Gastrocnemius medialis (tissue), 4 donors: ENCODE data around the gene LARP4B. TPM values are rescaled to one million over a fixed set of nuclear protein-coding genes. Genes with fewer than 3 reads are reported as not detected.

ENCODE experiments used
- ATAC-seq, 2 donors: fragments of 150-250 bp; one replicate each; pipeline ENCODE4 v1.9.1; 2016
- DNase-seq, 2 donors: peaks; one replicate each; pipeline ENCODE4 v3.0.0-alpha.2; 2019
- H3K27ac ChIP-seq, 4 donors: fragments of 200-600 bp; sonication (generic); 1 replicate in 1 of 4; 2 replicates in 3 of 4; pipeline ENCODE4 v1.5.1; 2016 to 2018; ENCODE audit warnings: mild to moderate bottlenecking in 2 of 4, moderate library complexity in 1 of 4
- H3K27me3 ChIP-seq, 3 donors: fragments of 200-600 bp; sonication (generic) in 2 of 3; 1 replicate in 1 of 3; 2 replicates in 2 of 3; pipeline versions ENCODE4 v1.5.1 to v1.6.0; 2016 to 2019; ENCODE audit warnings: mild to moderate bottlenecking in 1 of 3, moderate library complexity in 1 of 3
- H3K36me3 ChIP-seq, 2 donors: fragments of 200-600 bp; sonication (generic) in 1 of 2; one replicate each; pipeline ENCODE4 v1.5.1; 2017 to 2018
- H3K4me1 ChIP-seq, 2 donors: fragments of 200-600 bp; sonication (generic) in 1 of 2; one replicate each; pipeline ENCODE4 v1.5.1; 2016 to 2017; ENCODE audit warnings: mild to moderate bottlenecking in 2 of 2
- H3K4me3 ChIP-seq, 4 donors: fragments of 200-600 bp; sonication (generic) in 3 of 4; 1 replicate in 1 of 4; 2 replicates in 3 of 4; pipeline ENCODE4 v1.5.1; 2016 to 2019; ENCODE audit warnings: mild to moderate bottlenecking in 2 of 4
- H3K9me3 ChIP-seq, 3 donors: fragments of 200-600 bp; sonication (generic) in 2 of 3; 1 replicate in 1 of 3; 2 replicates in 2 of 3; pipeline ENCODE4 v1.5.1; 2016 to 2019
- POLR2A ChIP-seq, 2 donors: fragments of 450-650 bp; IDR thresholded peaks; one replicate each; pipeline ENCODE4 v1.6.1; 2017; ENCODE audit warnings: antibody characterized with exemption in 2 of 2, mild to moderate bottlenecking in 2 of 2, moderate library complexity in 2 of 2
- in situ Hi-C, 4 donors: fragments of 200-750 bp; cut with MboI; loops; one replicate each; pipeline versions ENCODE4 v1.15.0 to v1.8.0; 2017; ENCODE audit warnings: low sequenced_read_pairs in 4 of 4
- intact Hi-C: fragments of 100-400 bp; cut with DNase I; formaldehyde crosslinking; loops from one replicate; pipeline ENCODE4 v1.15.1; 2023; ENCODE audit warnings: low total_unique reads
- total RNA-seq, 4 donors: library from RNA; depleted of rRNA; stranded (reverse); fragments of >200 nt; gene quantifications; one replicate each; pipeline versions ENCODE4 v1.1.0 to v1.2.3, GENCODE V29; 2016
- TF ChIP-seq, protein P1 (sequence below), 5 experiments: fragments of 450-650 bp in 3 of 5; fragments of 200-600 bp in 2 of 5; sonication (generic) in 2 of 5; IDR thresholded peaks in 4 of 5; conservative IDR thresholded peaks in 1 of 5; 1 replicate in 4 of 5; 2 replicates in 1 of 5; pipeline ENCODE4 v1.5.1; 2016 to 2019; ENCODE audit warnings: antibody characterized with exemption in 5 of 5, mild to moderate bottlenecking in 3 of 5, moderate library complexity in 3 of 5

The LARP4B gene
- total RNA-seq, 4 donors from 2014 or later = 29.7 to 45.6 (median 40.0) TPM

DNA sequence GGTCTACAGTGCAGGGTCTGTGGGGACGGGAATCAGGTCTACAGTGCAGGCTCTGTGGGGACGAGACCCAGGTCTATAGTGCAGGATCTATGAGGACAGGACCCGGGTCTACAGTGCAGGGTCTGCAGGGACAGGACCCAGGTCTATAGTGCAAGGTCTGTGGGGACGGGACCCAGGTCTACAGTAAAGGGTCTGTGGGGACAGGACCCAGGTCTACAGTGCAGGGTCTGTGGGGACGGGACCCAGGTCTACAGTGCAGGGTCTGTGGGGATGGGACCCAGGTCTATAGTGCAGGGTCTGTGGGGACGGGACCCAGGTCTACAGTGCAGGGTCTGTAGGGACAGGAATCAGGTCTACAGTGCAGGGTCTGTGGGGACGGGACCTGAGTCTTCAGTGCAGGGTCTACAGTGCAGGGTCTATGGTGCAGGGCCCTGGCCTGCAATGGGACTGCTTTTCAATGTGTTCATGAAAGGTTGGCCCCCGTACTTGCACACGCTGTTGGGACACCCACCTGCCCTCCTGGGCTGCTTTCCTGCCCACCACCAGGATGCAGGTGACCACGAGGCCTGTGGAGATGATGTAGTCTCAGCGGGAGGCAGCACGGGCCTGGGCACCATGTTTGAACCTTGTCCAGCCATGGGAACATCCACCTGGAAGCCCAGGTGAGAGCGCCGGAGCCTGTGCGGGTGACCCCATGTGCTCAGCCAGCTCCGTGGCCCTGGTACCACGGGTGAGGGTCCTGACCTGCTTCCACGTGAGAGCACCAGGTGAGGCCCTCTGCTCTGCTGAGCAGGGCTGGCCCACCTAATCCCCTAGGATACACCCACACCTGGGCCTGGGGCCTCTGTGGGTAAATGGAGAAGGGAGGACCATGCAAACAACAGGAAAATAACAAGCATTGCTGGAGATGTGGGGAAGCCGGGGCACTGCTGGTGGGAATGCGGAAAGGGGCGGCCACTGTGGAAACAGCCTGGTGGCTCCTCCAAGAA is 150.7 kb downstream of the LARP4B start:
- ATAC-seq = no peak
- no peak for TF ChIP-seq POLR2A (IDR thresholded peaks at IDR 0.05)
- TF ChIP-seq, protein P1, sequence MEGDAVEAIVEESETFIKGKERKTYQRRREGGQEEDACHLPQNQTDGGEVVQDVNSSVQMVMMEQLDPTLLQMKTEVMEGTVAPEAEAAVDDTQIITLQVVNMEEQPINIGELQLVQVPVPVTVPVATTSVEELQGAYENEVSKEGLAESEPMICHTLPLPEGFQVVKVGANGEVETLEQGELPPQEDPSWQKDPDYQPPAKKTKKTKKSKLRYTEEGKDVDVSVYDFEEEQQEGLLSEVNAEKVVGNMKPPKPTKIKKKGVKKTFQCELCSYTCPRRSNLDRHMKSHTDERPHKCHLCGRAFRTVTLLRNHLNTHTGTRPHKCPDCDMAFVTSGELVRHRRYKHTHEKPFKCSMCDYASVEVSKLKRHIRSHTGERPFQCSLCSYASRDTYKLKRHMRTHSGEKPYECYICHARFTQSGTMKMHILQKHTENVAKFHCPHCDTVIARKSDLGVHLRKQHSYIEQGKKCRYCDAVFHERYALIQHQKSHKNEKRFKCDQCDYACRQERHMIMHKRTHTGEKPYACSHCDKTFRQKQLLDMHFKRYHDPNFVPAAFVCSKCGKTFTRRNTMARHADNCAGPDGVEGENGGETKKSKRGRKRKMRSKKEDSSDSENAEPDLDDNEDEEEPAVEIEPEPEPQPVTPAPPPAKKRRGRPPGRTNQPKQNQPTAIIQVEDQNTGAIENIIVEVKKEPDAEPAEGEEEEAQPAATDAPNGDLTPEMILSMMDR (IDR thresholded peaks at IDR 0.05 in 4 of 5, conservative IDR thresholded peaks at IDR 0.05 in 1 of 5) = no peak
- intact Hi-C loops (no loop called here), in situ Hi-C loops (loop anchor here in 3 of 4 donors (25.0 kb wide), 2 partner anchors 194 to 269 kb away; no protein-coding TSS in a partner anchor)
- Histone ChIP-seq H3K4me1 (peaks cover 0 to 10% of the 10 kb centered on the region in 2 donors), H3K9me3 (no peaks in the 10 kb centered on the region), H3K27ac (no peak overlapping the region), H3K4me3 (no peak overlapping the region), H3K27me3 (no peaks in the 10 kb centered on the region), H3K36me3 (no peaks in the 10 kb centered on the region)
- DNase-seq = no peak

DNA sequence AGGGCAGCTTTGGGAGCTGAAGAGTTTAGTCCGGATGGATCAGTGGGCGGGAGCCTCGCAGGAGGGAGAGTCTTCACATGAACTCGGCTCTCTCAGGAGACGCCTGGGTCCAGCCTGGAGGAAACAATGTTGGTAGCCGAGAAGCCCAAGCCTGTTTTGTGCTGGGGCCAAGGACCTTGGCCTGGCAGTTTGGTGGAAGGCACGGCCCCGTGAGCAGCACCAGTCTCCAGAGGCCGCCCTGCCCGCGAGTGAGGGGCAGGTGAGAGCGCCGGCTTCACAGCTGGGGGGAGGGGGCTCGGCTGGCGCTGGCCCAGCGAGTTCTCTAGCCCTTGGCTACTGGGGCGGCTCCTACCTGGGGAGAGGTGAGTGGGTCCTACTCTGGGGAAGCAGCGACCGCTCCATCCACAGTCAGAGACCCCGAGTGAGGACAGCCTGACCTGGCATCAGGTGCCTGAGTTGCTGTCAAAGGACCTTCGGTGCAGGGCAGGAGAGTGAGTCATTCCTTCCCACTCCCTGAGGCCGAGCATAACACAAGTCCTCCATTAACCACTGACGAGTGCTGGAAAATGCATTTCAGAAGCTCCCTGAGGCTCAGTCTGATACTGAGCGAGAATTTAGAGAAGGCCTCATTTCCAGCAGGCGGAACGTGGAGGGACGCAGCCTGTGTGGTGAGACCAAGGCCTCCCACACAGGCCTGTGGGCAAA is 152.7 kb downstream of the LARP4B start:
- ATAC-seq (no peak), DNase-seq (no peak)
- intact Hi-C loops = no loop called here
- no peaks in the 10 kb centered on the region for H3K9me3 ChIP-seq
- H3K4me1 ChIP-seq = no peaks in the 10 kb centered on the region
- in situ Hi-C loops = loop anchor here in 3 of 4 donors (25.0 kb wide), 2 partner anchors 191 to 266 kb away; no protein-coding TSS in a partner anchor
- no peaks in the 10 kb centered on the region for H3K36me3 ChIP-seq
- H3K4me3 ChIP-seq = no peak overlapping the region
- TF ChIP-seq, protein P1 (IDR thresholded peaks at IDR 0.05 in 4 of 5, conservative IDR thresholded peaks at IDR 0.05 in 1 of 5) = no peak
- TF ChIP-seq POLR2A (IDR thresholded peaks at IDR 0.05) = no peak
- H3K27me3 ChIP-seq = no peaks in the 10 kb centered on the region
- H3K27ac ChIP-seq = no peak overlapping the region

DNA sequence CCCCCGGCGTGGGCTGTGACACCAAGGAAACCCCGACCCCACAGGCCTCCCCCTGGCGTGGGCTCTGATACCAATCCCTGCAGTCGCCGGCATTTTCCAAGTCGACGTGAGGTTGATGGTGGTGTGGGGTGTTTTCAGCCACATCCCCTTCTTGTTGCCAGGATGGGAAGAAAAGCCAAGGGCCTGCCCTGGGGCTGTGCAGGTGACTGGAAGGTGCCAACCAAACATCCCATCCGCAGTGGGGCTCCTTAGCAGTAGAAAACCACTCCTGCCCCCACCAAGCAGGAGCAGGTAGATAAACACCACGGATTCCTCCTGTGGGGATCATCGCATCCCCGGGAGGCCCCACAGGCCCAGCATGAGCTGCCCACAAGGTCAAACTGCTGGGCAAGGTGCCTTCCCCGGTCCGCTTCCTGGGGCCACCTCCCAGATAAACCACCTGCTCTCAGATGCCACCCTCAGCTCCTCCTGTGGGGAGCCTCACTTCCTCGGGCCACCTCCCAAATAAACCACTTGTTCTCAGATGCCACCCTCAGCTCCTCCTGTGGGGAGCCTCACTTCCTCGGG is 153.5 kb downstream of the LARP4B start:
- TF ChIP-seq, protein P1 (IDR thresholded peaks at IDR 0.05 in 4 of 5, conservative IDR thresholded peaks at IDR 0.05 in 1 of 5) = no peak
- no peak for TF ChIP-seq POLR2A (IDR thresholded peaks at IDR 0.05)
- in situ Hi-C loops = loop anchor here in 3 of 4 donors (25.0 kb wide), 2 partner anchors 191 to 266 kb away; no protein-coding TSS in a partner anchor
- no peak overlapping the region for H3K27ac ChIP-seq
- H3K4me3 ChIP-seq = no peak overlapping the region
- H3K4me1 ChIP-seq = no peaks in the 10 kb centered on the region
- no peaks in the 10 kb centered on the region for H3K27me3 ChIP-seq
- no peaks in the 10 kb centered on the region for H3K36me3 ChIP-seq
- intact Hi-C loops = no loop called here
- ATAC-seq = no peak
- no peaks in the 10 kb centered on the region for H3K9me3 ChIP-seq
- DNase-seq = no peak

DNA sequence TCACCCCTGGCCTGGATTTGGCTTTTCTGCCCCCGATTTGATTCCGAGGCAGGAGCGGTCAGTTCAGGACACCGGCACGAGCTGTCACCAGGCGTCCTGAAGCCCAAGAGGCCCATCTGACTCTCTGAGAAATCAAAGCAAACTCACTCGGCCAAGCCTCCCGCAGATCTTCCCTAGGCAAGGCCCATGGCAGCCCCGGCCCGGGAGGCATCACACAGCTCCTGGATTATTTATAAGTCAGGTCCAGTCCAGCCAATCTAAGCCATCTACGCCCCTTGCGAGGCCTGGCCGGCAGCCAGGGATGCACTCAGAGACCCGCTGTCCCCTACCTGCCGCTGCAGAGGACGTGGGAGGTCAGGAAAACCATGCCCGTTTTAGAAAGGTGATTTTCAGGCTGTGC is 154.7 kb downstream of the LARP4B start:
- intact Hi-C loops (no loop called here), in situ Hi-C loops (loop anchor here in 3 of 4 donors (25.0 kb wide), 2 partner anchors 189 to 264 kb away; no protein-coding TSS in a partner anchor)
- no peaks in the 10 kb centered on the region for H3K27me3 ChIP-seq
- H3K4me3 ChIP-seq = no peak overlapping the region
- H3K27ac ChIP-seq = no peak overlapping the region
- ATAC-seq = no peak
- no peaks in the 10 kb centered on the region for H3K4me1 ChIP-seq
- H3K9me3 ChIP-seq = no peaks in the 10 kb centered on the region
- H3K36me3 ChIP-seq = no peaks in the 10 kb centered on the region
- TF ChIP-seq, protein P1 (IDR thresholded peaks at IDR 0.05 in 4 of 5, conservative IDR thresholded peaks at IDR 0.05 in 1 of 5) = no peak
- no peak for TF ChIP-seq POLR2A (IDR thresholded peaks at IDR 0.05)
- DNase-seq = no peak
